BLaER1 (cell line): Measurements from ENCODE around the gene IMMP2L.

Experiments used
- H3K27ac ChIP-seq: shearing (Covaris generic); formaldehyde crosslinking; 2 replicates; pipeline ENCODE4 v1.8.1; 2022
- H3K27me3 ChIP-seq: shearing (Covaris generic); formaldehyde crosslinking; 2 replicates; pipeline ENCODE4 v1.8.1; 2022
- H3K36me3 ChIP-seq: shearing (Covaris generic); formaldehyde crosslinking; 2 replicates; pipeline ENCODE4 v1.8.1; 2022
- H3K4me1 ChIP-seq: shearing (Covaris generic); formaldehyde crosslinking; 2 replicates; pipeline ENCODE4 v1.8.1; 2022
- H3K4me2 ChIP-seq: shearing (Covaris generic); formaldehyde crosslinking; 2 replicates; pipeline ENCODE4 v1.8.1; 2022
- H3K4me3 ChIP-seq: shearing (Covaris generic); formaldehyde crosslinking; 2 replicates; pipeline ENCODE4 v1.8.1; 2022
- H3K9ac ChIP-seq: shearing (Covaris generic); formaldehyde crosslinking; 2 replicates; pipeline ENCODE4 v1.8.1; 2022
- H3K9me3 ChIP-seq: shearing (Covaris generic); formaldehyde crosslinking; 2 replicates; pipeline ENCODE4 v1.8.1; 2022
- H4K20me1 ChIP-seq: shearing (Covaris generic); formaldehyde crosslinking; 2 replicates; pipeline ENCODE4 v1.8.1; 2022
- Cebpa-rat ChIP-seq: shearing (Covaris generic); IDR thresholded peaks from 2 replicates; pipeline ENCODE4 v1.8.1; 2022

The IMMP2L gene

DNA sequence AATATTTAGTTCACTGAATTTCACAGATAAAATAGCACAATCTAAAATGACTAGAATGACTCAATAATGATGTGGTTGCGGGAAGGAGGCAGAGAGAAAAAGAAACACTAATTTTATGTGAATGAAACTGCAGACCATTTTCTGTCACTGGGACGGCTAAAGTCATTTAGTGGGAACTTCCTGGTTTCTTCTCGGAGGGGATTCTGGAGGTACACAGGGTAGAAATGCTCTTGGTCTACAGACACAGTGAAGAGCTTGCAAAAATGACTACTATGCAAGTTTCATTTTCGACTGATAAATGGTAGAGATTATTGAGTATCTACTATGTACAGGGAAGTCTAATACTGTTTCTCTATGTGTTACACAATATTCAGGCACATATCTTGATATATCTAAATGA, 534.9 kb downstream of the IMMP2L start:
- no peaks in the 10 kb centered on the region for H4K20me1 ChIP-seq
- no peak overlapping the region for H3K9ac ChIP-seq
- H3K4me2 ChIP-seq: no peak overlapping the region
- no peaks in the 10 kb centered on the region for H3K27me3 ChIP-seq
- no peaks in the 10 kb centered on the region for H3K4me1 ChIP-seq
- H3K9me3 ChIP-seq: no peaks in the 10 kb centered on the region
- TF ChIP-seq Cebpa-rat: no peak
- H3K36me3 ChIP-seq: no peaks in the 10 kb centered on the region
- no peak overlapping the region for H3K27ac ChIP-seq
- no peak overlapping the region for H3K4me3 ChIP-seq

DNA sequence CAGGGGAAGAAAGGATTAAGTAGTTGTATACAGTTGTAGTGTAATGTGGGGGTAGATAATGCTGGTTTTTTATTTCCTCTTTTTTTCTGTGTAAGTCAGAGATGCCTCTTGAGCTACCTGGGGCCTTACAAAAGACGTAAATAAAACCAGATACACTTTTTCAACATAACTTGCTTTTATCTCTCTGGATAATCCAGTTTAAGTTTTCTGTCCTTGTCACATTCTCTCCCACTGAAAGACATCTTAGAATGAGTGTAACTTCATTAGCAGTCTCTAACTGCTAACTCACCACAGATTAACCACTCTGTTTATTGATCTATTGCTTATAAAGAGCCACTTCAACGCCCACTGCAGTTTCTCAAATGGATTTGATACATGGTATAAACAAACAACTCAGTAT, 535.5 kb downstream of the IMMP2L start:
- Histone ChIP-seq H3K4me3 (no peak overlapping the region), H3K4me2 (no peak overlapping the region), H3K27me3 (no peaks in the 10 kb centered on the region), H3K9ac (no peak overlapping the region), H3K27ac (no peak overlapping the region), H3K4me1 (no peaks in the 10 kb centered on the region), H3K36me3 (no peaks in the 10 kb centered on the region), H4K20me1 (no peaks in the 10 kb centered on the region), H3K9me3 (no peaks in the 10 kb centered on the region)
- TF ChIP-seq Cebpa-rat: no peak

DNA sequence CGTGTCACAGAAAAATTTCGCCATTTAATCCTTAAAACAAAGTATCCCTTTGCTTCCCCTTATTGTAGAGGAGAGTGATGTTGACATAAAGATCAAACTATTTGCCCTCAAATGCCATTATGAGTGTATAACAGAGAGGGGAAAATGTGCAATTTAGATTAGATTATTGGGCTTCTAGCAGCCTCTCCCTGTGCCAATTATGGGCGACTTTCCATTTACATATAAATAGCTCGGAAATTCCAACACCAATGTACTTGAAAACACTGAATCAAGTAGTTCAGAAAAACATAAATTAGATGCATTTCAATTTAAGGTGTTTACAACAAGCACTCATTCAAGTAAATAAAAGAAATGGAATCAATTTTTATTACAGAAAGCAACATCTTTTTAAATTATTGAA, 535.9 kb downstream of the IMMP2L start:
- Histone ChIP-seq H4K20me1 (no peaks in the 10 kb centered on the region), H3K9ac (no peak overlapping the region), H3K4me2 (no peak overlapping the region), H3K9me3 (no peaks in the 10 kb centered on the region), H3K36me3 (no peaks in the 10 kb centered on the region), H3K4me3 (no peak overlapping the region), H3K27ac (no peak overlapping the region), H3K27me3 (no peaks in the 10 kb centered on the region), H3K4me1 (no peaks in the 10 kb centered on the region)
- no peak for TF ChIP-seq Cebpa-rat

DNA sequence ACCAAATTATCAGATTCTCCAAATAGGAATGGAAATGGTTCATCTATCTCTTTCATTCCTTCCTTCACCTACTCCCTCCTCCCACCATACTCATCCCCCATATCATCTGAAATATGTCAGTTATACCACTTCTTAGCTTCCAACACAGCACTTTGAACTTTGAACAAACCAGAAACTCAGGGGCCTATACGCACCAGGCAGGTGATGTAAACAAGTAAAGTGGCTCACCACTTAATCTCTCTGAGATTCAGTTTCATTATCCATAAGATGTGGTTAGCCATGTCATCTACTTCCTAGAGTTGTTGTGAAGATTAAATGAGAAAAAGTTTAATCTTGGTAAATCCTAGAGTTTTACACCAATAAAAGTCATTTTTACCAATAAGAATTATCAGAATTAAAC, 537.3 kb downstream of the IMMP2L start:
- Histone ChIP-seq H3K27me3 (no peaks in the 10 kb centered on the region), H3K9ac (no peak overlapping the region), H3K4me3 (no peak overlapping the region), H3K36me3 (no peaks in the 10 kb centered on the region), H4K20me1 (no peaks in the 10 kb centered on the region), H3K9me3 (no peaks in the 10 kb centered on the region), H3K4me1 (no peaks in the 10 kb centered on the region), H3K27ac (no peak overlapping the region), H3K4me2 (no peak overlapping the region)
- no peak for TF ChIP-seq Cebpa-rat

DNA sequence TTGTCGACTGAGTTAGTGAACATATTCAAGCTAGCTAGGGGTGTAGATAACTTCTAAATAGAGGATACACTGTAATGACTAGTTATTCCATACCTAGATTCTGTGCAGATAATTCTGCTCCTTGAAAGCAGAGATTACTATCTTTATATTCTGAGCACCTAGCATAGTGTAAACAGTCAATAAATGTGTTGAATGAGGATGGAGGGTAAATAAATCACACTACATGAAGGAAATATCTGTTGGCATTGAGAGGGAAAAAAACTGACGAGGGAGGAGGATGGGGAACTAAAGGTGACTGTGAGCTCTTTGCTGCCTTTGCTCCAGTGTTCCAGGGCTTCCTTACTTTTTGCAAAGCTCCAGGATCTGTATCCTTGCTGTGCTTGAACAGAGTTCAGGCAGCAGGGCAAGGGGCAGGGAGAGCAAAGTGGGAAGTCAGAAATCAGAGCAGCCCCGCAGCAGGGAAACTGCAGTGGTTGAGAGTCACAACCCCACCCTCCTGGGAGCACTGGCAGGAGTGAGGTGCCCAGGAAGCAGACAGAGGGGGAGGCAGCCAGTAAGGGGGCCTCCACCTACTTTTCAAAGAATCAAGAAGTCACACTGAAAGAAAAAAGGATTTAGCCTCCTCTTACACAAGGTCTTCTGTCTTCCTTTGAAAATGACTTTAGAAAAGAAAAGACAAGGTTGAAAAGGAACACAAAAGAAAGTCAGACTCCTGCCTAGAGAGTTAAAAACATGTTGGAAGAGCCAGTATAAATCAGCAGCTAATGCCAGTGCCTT, 543.1 kb downstream of the IMMP2L start:
- no peaks in the 10 kb centered on the region for H3K36me3 ChIP-seq
- H3K27ac ChIP-seq: no peak overlapping the region
- peaks cover 6% of the 10 kb centered on the region; the same call in 1 of the 2 replicates for H3K4me1 ChIP-seq
- no peaks in the 10 kb centered on the region for H4K20me1 ChIP-seq
- H3K4me2 ChIP-seq: no peak overlapping the region
- no peak overlapping the region for H3K4me3 ChIP-seq
- no peak for TF ChIP-seq Cebpa-rat
- H3K9me3 ChIP-seq: no peaks in the 10 kb centered on the region
- no peak overlapping the region for H3K9ac ChIP-seq
- H3K27me3 ChIP-seq: no peaks in the 10 kb centered on the region

DNA sequence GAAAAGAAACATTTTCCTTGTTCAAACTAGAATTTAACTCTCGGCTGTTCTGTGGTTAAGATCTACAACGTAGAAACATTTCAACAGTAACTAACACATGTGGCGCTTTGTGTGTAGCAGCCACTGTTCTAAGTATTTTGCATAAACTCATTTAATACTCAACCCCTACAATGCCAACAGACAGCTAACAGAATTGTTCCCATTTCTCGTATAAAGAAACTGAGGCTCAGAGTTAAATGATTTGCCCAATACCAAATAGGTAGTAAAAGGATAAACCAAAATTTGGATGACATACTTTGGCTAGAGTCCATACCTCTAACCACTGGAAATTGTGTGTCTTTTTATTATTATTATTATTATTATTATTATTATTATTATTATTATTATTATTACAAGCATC, 543.8 kb downstream of the IMMP2L start:
- H3K27me3 ChIP-seq: no peaks in the 10 kb centered on the region
- H3K9me3 ChIP-seq: no peaks in the 10 kb centered on the region
- no peak overlapping the region for H3K9ac ChIP-seq
- no peak overlapping the region for H3K27ac ChIP-seq
- H3K4me1 ChIP-seq: peaks cover 7% of the 10 kb centered on the region
- TF ChIP-seq Cebpa-rat: no peak
- H3K36me3 ChIP-seq: no peaks in the 10 kb centered on the region
- no peaks in the 10 kb centered on the region for H4K20me1 ChIP-seq
- no peak overlapping the region for H3K4me2 ChIP-seq
- H3K4me3 ChIP-seq: no peak overlapping the region

DNA sequence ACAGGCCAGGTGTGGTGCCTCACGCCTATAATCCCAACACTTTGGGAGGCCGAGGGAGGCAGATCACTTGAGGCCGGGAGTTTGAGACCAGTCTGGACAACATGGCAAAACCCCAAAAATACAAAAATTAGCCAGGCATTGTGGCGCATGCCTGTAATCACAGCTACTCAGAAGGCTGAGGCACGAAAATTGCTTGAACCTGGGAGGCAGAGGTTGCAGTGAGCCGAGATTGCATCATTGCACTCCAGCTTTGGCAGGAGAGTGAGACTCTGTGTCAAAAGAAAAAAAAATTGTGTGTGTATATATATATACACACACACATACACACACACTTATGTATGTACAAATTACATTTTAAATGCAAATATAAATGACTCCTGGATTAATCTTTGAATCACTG, 548.2 kb downstream of the IMMP2L start:
- Histone ChIP-seq H3K4me2 (no peak overlapping the region), H3K36me3 (no peaks in the 10 kb centered on the region), H3K4me1 (peaks cover 7% of the 10 kb centered on the region), H3K27me3 (no peaks in the 10 kb centered on the region), H3K9me3 (no peaks in the 10 kb centered on the region), H4K20me1 (no peaks in the 10 kb centered on the region), H3K9ac (no peak overlapping the region), H3K4me3 (no peak overlapping the region), H3K27ac (no peak overlapping the region)
- TF ChIP-seq Cebpa-rat: no peak

DNA sequence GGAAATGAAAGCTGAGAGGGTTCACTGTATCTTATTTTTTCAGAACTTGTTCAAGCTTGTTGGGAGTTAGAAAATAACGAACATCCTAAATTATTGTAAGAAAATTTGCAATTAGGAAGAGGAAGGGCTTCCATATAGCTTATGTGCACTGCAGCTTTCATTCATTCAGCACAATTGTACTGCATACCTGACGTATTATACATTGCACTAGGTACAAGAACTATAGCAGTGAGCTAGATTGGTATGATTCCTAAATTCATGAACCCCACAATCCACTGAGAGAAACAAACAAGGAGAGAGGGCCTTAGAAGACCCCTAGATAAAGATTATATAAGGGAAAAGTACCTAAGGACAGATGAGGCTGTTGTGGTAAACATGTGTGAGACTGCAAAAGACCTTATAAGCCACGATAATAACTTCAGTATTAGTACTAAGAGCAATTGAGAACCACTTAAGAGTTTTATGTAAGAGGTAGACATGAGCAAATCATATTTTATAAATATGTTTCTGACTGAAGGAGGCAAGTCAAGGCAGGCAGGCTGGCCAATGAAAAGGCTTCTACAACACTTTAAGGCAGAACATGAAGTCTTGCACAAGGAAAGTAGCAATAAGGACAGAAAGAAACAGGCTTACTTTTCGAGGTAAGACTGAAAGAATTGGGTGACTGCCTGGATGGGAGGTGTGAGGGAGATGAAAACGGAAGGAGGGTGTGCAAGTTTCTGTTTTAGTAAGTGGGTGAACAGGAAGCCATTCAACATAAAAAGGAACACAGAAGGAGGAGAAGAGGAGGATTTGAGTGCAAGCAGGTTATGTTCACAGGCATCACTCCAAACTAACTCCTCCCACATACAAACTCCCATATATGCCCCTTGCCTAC, 549.3 kb downstream of the IMMP2L start:
- no peak overlapping the region for H3K9ac ChIP-seq
- H3K4me1 ChIP-seq: peaks cover 6% of the 10 kb centered on the region
- no peak overlapping the region for H3K4me3 ChIP-seq
- no peak for TF ChIP-seq Cebpa-rat
- H4K20me1 ChIP-seq: no peaks in the 10 kb centered on the region
- H3K9me3 ChIP-seq: no peaks in the 10 kb centered on the region
- H3K4me2 ChIP-seq: no peak overlapping the region
- no peaks in the 10 kb centered on the region for H3K27me3 ChIP-seq
- H3K27ac ChIP-seq: no peak overlapping the region
- H3K36me3 ChIP-seq: no peaks in the 10 kb centered on the region

DNA sequence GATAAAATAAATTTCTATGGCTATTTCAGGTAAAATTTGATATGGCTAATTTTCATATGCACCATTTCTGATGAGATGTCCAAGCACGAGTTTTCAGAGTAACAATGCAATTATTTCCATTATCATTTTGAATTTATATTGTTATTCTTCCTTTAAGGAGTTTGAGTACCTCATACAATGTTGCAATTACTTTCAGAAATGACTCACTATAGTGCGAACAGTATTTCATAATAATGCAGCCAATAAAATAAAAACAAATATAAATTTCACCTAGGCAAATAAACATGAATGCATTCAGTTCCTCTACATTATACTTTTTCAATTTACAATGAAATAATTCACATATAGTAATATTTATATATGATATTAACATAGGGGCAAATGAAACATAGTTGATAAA, 550.1 kb downstream of the IMMP2L start:
- no peak for TF ChIP-seq Cebpa-rat
- peaks cover 6% of the 10 kb centered on the region for H3K4me1 ChIP-seq
- H3K4me2 ChIP-seq: no peak overlapping the region
- H3K27me3 ChIP-seq: no peaks in the 10 kb centered on the region
- H3K9me3 ChIP-seq: no peaks in the 10 kb centered on the region
- no peak overlapping the region for H3K27ac ChIP-seq
- H3K9ac ChIP-seq: no peak overlapping the region
- no peaks in the 10 kb centered on the region for H3K36me3 ChIP-seq
- no peak overlapping the region for H3K4me3 ChIP-seq
- H4K20me1 ChIP-seq: no peaks in the 10 kb centered on the region

DNA sequence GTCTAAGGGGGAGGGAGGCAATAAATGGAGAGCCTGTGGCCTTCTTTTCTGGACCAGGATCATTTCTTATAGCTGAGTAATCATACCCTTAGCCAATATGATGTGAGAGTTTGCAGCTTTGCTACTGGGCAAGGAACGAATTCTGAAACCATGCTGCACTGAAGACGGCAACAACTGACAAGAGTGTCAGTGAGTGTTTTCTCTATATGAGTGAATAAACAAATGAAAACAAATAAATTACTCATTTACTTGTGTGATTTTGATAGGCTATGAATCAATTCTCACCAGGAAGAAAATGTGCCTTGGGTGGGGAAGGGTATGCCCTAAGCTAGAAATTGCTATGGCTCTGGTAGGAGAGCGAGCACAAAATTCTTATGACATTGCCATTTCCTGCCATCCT, 550.8 kb downstream of the IMMP2L start:
- H3K4me2 ChIP-seq: no peak overlapping the region
- no peak for TF ChIP-seq Cebpa-rat

More for the DNA sequence above, 550.8 kb downstream of the IMMP2L start:
- H3K27me3 ChIP-seq: no peaks in the 10 kb centered on the region
- no peak overlapping the region for H3K4me3 ChIP-seq
- no peaks in the 10 kb centered on the region for H3K9me3 ChIP-seq
- H3K36me3 ChIP-seq: no peaks in the 10 kb centered on the region
- H3K4me1 ChIP-seq: peaks cover 6% of the 10 kb centered on the region
- H3K9ac ChIP-seq: no peak overlapping the region
- H3K27ac ChIP-seq: no peak overlapping the region
- H4K20me1 ChIP-seq: no peaks in the 10 kb centered on the region
